NCI-H2196 (cell line): ENCODE measurements around the gene FTO.
"Not testable (repeated sequence)": the region's sequence is repeated elsewhere in the genome, so short reads cannot be mapped to it uniquely, and the experiment has no call there.

ENCODE experiments used
- DNase-seq: peaks from one replicate; lab custom pipeline; 2025; ENCODE audit not compliant: unreplicated experiment; lab: John Stamatoyannopoulos, UW

FTO gene

GRCh38 chr16:53821487-53821886 is 117.5 kb downstream of the FTO start:
- no peak for DNase-seq

GRCh38 chr16:53821957-53822625 is 118.1 kb downstream of the FTO start:
- no peak for DNase-seq

- DNase-seq = no peak
Measured at GRCh38 chr16:53822936-53823529, 119.1 kb downstream of the FTO start.

- no peak for DNase-seq
Measured at GRCh38 chr16:53826658-53827057, 122.7 kb downstream of the FTO start.

GRCh38 chr16:53827741-53828140 is 123.8 kb downstream of the FTO start:
- DNase-seq = no peak

- DNase-seq = no peak
Measured at GRCh38 chr16:53829186-53829747, 125.3 kb downstream of the FTO start.

GRCh38 chr16:53832896-53833544 is 129.1 kb downstream of the FTO start:
- no peak for DNase-seq

GRCh38 chr16:53836142-53836541 is 132.2 kb downstream of the FTO start:
- no peak for DNase-seq

GRCh38 chr16:53836680-53837079 is 132.7 kb downstream of the FTO start:
- DNase-seq = no peak

- DNase-seq = no peak
Measured at GRCh38 chr16:53837426-53837825, 133.5 kb downstream of the FTO start.

GRCh38 chr16:53839150-53839549 is 135.2 kb downstream of the FTO start:
- no peak for DNase-seq

GRCh38 chr16:53840456-53840855 is 136.5 kb downstream of the FTO start:
- DNase-seq = no peak

- no peak for DNase-seq
Measured at GRCh38 chr16:53841884-53842283, 137.9 kb downstream of the FTO start.

- no peak for DNase-seq
Measured at GRCh38 chr16:53843084-53843483, 139.1 kb downstream of the FTO start.

- DNase-seq = no peak
Measured at GRCh38 chr16:53844804-53845203, 140.8 kb downstream of the FTO start.

GRCh38 chr16:53846549-53846948 is 142.6 kb downstream of the FTO start:
- DNase-seq = not testable (repeated sequence)

GRCh38 chr16:53846971-53847370 is 143.0 kb downstream of the FTO start:
- DNase-seq = no peak

GRCh38 chr16:53848277-53848942 is 144.5 kb downstream of the FTO start:
- no peak for DNase-seq

GRCh38 chr16:53848950-53849349 is 145.0 kb downstream of the FTO start:
- no peak for DNase-seq

GRCh38 chr16:53849585-53849984 is 145.6 kb downstream of the FTO start:
- DNase-seq = no peak

- DNase-seq = no peak
Measured at GRCh38 chr16:53849994-53850393, 146.0 kb downstream of the FTO start.

- DNase-seq = no peak
Measured at GRCh38 chr16:53852678-53853077, 148.7 kb downstream of the FTO start.
